ENCODE data around the gene MFSD6.
A peak's percentile ranks its signal among the peaks of the same experiment; 100 is the strongest.
"Not testable (repeated sequence)": the region's sequence is repeated elsewhere in the genome, so short reads cannot be mapped to it uniquely, and the experiment has no call there.

MFSD6 gene

GRCh38 chr2:190466819-190467446 is 58.8 kb downstream of the MFSD6 start:
- DNase-seq (ENCODE audit: low spot score), result no peak

GRCh38 chr2:190467575-190468083 is 59.5 kb downstream of the MFSD6 start:
- peak; percentile 44 for DNase-seq (ENCODE audit: low spot score)

- DNase-seq (ENCODE audit: low spot score), result not testable (repeated sequence)
Measured at GRCh38 chr2:190468354-190468753, 60.2 kb downstream of the MFSD6 start.

GRCh38 chr2:190468814-190469569 is 60.8 kb downstream of the MFSD6 start:
- peak; percentile 84 for DNase-seq (ENCODE audit: low spot score)

GRCh38 chr2:190469771-190470170 is 61.6 kb downstream of the MFSD6 start:
- DNase-seq (ENCODE audit: low spot score), result no peak

GRCh38 chr2:190470256-190470826 is 62.2 kb downstream of the MFSD6 start:
- no peak for DNase-seq (ENCODE audit: low spot score)

GRCh38 chr2:190477661-190478454 is 69.7 kb downstream of the MFSD6 start:
- peak; percentile 85 for DNase-seq (ENCODE audit: low spot score)

GRCh38 chr2:190478572-190479195 is 70.5 kb downstream of the MFSD6 start:
- DNase-seq (ENCODE audit: low spot score), result no peak

- DNase-seq (ENCODE audit: low spot score), result peak; percentile 65
Measured at GRCh38 chr2:190481339-190481738, 73.2 kb downstream of the MFSD6 start.

- peak; percentile 35 for DNase-seq (ENCODE audit: low spot score)
Measured at GRCh38 chr2:190482451-190482850, 74.3 kb downstream of the MFSD6 start.

- DNase-seq (ENCODE audit: low spot score), result no peak
Measured at GRCh38 chr2:190486037-190486623, 78.0 kb downstream of the MFSD6 start.

GRCh38 chr2:190488516-190489233 is 80.5 kb downstream of the MFSD6 start:
- no peak for DNase-seq (ENCODE audit: low spot score)

GRCh38 chr2:190489475-190489874 is 81.3 kb downstream of the MFSD6 start:
- DNase-seq (ENCODE audit: low spot score), result no peak

- no peak for DNase-seq (ENCODE audit: low spot score)
Measured at GRCh38 chr2:190490502-190490901, 82.3 kb downstream of the MFSD6 start.

GRCh38 chr2:190493095-190493494 is 84.9 kb downstream of the MFSD6 start:
- DNase-seq (ENCODE audit: low spot score), result no peak

GRCh38 chr2:190494600-190495227 is 86.6 kb downstream of the MFSD6 start:
- not testable (repeated sequence) for DNase-seq (ENCODE audit: low spot score)

GRCh38 chr2:190497428-190497827 is 89.3 kb downstream of the MFSD6 start:
- DNase-seq (ENCODE audit: low spot score), result peak; percentile 60

- DNase-seq (ENCODE audit: low spot score), result no peak
Measured at GRCh38 chr2:190499273-190499672, 91.1 kb downstream of the MFSD6 start.

- DNase-seq (ENCODE audit: low spot score), result no peak
Measured at GRCh38 chr2:190500054-190500502, 91.9 kb downstream of the MFSD6 start.

GRCh38 chr2:190501231-190501630 is 93.1 kb downstream of the MFSD6 start:
- no peak for DNase-seq (ENCODE audit: low spot score)
